CD4-positive, alpha-beta T cell treated with Interleukin-17A for 4 hours (primary cell): ENCODE measurements around the gene TM6SF1.
"Not testable (repeated sequence)": the region's sequence is repeated elsewhere in the genome, so short reads cannot be mapped to it uniquely, and the experiment has no call there.

ENCODE experiments used
- DNase-seq: peaks from one replicate; pipeline ENCODE4 v3.0.0-alpha.2; 2020; ENCODE audit warnings: mixed read lengths

Gene TM6SF1

GRCh38 chr15:83106994-83107840 lies at the start of gene TM6SF1:
TM6SF1 (plus strand) TSS chr15:83107645; CDS start chr15:83107681, 36 bp downstream.
- DNase-seq, result peak; percentile 6

GRCh38 chr15:83057696-83058376 lies 49.6 kb upstream of the TM6SF1 start:
- no peak for DNase-seq

- DNase-seq, result no peak
Observed at GRCh38 chr15:83061680-83062079, 45.8 kb upstream of the TM6SF1 start.

- DNase-seq, result no peak
Observed at GRCh38 chr15:83062768-83063180, 44.7 kb upstream of the TM6SF1 start.

- no peak for DNase-seq
Observed at GRCh38 chr15:83063551-83063950, 43.9 kb upstream of the TM6SF1 start.

DNA sequence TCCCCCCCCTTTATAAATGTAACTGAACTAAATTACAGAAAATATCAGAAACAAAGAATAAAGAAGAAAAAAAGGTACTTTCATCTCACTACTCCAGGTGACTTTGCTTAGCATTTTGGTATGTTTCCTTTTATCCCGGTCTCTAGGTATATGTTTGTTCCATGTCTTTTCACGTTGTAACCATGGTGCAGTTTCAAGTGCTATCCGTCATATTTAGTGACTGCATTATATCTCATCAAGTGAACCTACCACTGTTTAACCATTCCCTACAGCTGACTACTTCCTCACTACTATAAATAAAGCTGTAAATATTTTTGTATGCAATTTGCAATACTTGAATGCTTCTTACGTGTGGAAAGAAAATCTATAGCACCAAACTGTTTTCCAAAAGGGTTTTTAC lies 42.6 kb upstream of the TM6SF1 start:
- DNase-seq, result no peak

DNA sequence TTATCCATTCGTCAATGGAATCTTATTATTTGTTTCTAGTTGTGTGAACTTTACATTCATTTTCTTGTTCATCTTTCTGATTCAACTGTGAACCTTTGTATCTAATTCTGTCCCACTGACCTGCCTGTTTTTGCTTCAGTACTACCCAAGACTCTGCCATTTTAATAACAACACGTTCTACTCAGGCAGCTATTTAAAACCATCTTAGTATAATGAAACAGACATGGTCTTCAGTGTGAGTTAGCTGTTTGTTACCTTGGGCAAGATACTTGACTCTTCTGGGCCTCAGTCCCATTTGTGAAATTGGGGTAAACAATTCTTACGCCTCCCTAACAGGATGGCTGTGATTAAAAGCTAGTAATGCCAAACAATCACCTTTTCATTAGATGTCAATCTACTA lies 42.0 kb upstream of the TM6SF1 start:
- DNase-seq, result no peak

- DNase-seq, result no peak
Observed at GRCh38 chr15:83066034-83066733, 41.3 kb upstream of the TM6SF1 start.

DNA sequence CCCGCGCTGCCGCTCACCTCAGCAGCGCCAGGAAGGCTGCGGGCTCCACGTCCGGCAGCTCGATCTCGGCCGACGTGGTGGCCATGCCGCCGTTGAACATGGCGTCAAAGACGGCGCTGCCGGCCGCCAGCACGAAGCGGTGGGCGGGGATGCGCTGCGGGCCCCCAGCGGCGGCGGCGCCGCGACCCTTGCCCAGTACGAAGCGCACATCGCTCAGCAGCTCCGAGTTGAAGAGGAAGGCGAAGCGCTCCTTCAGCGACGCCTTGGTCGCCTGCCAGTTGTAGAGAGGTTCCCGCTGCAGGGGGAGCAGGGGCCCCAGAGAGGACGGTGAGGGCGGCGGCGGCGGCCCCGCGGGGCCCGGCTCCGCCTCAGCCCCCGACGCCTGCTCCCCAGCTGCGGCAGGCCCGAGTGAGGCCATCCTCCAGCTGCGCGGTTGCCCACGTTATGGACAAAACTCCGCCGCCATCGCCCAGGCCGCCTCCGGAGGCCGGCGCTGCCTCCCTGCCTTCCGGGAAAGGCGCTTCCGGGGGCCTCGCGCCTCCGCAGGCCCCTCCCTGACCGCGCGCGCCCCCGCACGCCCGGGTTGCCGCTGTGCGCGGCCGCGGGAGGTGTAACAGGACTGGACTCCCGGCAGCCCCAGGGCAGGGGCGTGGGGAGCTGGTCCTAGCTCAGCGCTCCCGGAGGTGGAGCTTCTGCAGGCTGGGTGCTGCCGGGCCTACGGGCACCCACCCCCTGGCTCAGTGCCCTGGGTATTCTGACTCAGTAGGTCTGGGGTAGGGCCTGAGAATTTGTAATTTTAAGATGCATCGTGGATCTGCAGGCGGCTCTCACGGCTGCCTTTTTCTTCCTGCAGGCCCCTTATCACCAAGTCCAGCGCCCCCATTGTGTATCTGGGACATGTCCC lies 40.5 kb upstream of the TM6SF1 start, which contains the start of gene BTBD1:
BTBD1 (minus strand) TSS at position 519 of the 904 bp plus-strand sequence; CDS start at position 418, 101 bp downstream.
- peak; percentile 87 for DNase-seq

DNA sequence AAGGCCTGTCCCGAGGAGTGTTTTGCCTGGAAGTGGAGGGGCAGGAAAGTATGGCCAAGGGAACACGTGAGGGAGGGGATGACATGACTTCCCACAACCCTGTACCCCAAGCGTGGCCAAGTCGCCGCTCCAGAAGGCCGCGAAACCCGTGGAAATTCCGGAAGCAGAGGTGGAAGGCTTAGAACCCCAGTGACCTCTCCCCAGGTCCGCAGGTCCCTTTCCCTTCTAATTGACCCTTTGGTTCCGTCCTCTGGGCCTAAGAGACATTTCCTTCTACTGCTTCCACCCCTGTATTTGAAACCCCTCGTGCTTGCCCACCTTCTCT lies 39.8 kb upstream of the TM6SF1 start:
- no peak for DNase-seq

DNA sequence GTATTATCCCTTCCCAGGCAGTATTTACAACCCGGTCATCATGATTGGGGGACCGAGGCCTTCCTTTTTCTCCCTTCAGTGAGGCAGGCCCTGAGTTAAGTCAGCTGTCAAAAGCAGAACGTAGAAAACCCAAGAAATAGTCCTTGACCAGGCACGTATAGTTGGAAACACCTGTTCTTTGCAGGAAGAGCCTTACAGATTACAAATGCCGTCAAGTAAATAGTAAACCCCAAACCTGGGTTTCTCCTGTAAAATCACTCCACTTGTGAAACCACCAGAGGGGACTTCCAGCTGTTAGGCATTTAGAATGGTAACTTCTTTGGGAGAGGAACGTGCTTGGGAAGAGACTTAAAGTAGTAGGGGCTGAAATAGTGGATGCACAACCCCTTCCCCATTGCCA lies 39.4 kb upstream of the TM6SF1 start:
- DNase-seq, result no peak

GRCh38 chr15:83069211-83069642 lies 38.2 kb upstream of the TM6SF1 start:
- DNase-seq, result peak; percentile 41

DNA sequence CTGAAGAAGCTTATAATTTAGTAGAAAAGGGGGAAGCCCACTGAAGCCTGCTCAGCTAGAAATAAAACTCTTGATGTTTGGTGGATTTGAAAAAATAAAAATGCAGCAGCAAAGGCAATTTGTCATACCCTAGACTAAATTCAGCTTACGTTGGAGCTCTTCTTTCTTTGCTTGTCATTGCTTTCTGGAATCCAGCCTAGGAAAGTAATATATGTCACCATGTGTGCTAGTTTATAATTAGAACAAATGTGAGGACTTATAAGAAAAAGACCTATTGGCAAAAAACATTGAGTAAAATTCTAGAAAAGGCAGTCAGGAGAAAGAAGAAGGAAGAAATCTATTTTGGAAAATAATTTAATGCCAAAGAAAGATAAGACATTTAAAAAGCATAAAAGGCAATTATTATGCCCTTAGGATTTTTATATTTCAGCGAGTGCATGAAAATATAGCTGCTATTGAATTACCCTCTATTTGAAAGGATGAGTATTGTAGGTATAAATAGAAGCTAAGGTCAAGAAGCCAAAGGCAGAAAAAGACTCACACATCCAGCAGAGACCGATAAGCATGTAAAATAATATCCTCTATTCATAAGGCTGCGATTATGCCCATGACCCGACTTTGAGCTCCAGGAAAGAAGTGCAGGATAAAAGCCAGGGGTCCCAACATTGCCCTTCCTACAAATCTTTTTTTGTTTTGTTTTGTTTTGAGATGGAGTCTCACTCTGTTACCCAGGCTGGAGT lies 29.8 kb upstream of the TM6SF1 start:
- DNase-seq, result no peak

DNA sequence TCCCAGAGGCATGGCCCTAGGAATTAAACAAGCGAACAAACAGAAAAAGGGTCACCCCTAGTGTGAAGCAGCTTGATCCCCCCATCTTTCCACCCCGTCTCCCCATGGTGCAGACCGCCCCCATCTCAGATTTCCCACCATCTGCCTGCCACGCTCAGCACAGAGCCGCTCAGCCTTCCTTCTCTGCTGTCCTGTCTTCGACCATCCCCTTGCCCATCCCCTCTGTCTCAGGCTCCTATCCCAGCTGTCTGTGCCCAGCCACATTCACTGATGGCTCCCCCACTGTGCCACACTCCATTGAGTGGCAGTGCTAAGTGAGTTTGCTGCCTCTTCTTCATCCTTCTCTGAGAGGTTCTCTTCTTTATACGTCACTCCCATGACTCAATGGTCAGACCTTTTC lies 28.7 kb upstream of the TM6SF1 start:
- no peak for DNase-seq

DNA sequence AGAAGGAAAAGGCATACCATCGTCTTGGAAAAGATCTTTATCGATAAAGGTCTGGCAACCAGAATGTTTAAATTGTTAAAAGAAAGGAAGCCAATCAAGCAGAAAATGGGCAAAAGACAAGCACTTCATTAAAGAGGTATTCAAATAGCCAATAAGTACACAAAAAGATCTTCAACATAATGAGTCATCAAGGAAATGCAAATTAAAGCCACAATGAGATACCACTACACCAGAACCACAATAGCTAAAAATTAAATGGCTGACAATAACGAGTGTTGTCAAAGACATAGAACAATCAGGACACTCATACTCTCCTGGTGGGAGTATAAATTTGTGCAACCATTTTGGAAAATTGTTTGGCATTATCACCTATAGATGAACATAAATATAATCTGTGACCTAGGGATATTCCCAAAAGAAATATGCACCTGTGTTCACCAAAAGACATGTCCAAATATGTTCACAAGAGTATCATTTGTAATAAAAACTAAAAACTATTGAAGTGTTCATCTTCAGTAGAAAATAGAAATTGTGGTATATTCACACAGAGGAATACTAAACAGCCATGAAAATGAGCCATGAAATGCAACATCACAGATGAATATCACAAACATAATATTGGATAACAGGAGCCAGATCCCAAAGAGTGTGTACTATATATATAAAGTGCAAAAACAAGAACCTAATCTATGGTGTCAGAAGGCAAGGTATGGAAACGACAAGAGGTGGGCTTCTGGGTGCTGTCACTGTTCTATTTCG lies 26.0 kb upstream of the TM6SF1 start:
- DNase-seq, result no peak

DNA sequence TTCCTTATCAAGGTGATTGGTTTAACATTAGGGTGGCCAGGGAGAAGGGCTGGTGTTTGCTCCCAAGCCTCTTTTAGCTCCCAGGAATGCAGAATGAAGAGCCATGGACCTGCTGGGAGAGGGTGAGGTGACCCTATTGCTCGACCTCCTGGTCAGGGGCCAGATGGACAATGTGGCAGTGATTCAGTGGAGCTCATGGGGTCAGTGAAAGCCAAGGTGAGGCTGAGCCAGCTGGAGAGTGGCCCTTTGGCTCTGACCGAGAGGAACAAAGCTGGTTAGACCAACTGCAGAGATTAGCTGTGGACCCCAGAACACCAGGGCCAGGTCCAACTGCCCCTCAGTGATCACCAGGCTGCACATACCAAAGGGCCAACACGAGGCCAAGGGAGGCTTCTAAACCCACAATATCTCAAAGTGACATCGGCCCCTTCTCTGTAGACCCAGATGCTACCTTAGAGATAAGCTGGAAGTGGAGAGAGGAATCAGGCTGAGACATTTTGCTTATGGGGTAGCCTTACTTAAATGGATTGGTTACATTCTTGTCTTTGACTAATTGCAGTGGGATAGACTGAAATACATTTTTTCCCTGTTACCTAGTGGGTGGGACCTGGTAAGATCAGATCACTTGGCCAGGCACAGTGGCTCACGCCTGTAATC lies 24.6 kb upstream of the TM6SF1 start:
- no peak for DNase-seq

GRCh38 chr15:83085461-83085860 lies 22.0 kb upstream of the TM6SF1 start:
- not testable (repeated sequence) for DNase-seq

DNA sequence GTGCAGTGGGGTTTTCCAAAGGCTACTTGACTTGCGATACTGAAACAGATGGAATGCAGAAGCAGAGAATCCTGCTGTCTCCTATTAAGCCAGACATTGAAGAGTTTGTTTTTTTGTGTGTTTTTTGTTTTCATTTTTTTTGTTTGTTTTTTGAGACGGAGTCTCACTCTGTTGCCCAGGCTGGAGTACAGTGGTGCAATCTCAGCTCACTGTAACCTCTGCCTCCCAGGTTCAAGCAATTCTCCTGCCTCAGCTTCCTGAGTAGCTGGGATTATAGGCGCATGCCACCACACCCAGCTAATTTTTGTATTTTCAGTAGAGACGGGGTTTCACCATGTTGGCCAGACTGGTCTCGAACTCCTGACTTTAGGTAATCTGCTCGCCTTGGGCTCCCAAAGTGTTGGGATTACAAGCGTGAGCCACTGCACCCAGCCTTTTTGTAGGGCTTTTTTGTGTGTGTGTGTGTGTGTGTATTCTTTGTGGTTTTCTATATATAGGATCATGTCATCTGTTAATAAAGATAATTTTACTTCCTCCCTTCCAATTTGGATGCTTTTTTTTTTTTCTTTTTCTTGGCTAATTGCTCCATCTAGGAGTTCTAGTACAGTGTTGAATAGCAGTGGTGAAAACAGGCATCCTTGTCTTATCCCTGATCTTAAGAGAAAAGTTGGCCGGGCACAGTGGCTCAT lies 21.4 kb upstream of the TM6SF1 start:
- not testable (repeated sequence) for DNase-seq

- no peak for DNase-seq
Observed at GRCh38 chr15:83087576-83087975, 19.9 kb upstream of the TM6SF1 start.

- DNase-seq, result no peak
Observed at GRCh38 chr15:83088876-83089275, 18.6 kb upstream of the TM6SF1 start.
